OCI-LY1 (cell line): ENCODE data around the gene DNAH14.
"Not testable (repeated sequence)": the region's sequence is repeated elsewhere in the genome, so short reads cannot be mapped to it uniquely, and the experiment has no call there.

ENCODE experiments used
- H2AFZ ChIP-seq: fragments of 200-600 bp; sonication (generic), shearing (Covaris generic); 2 replicates; pipeline ENCODE4 v1.6.0; 2014; ENCODE audit warnings: antibody characterized with exemption, mild to moderate bottlenecking, low read length
- H3F3A ChIP-seq: fragments of 200-600 bp; sonication (generic), shearing (Covaris generic); 2 replicates; pipeline ENCODE4 v1.6.0; 2014; ENCODE audit warnings: mild to moderate bottlenecking, antibody characterized with exemption, low read length, moderate library complexity; ENCODE audit not compliant: insufficient read depth
- H3K27ac ChIP-seq: fragments of 200-600 bp; sonication (generic); 2 replicates; pipeline ENCODE4 v1.5.1; 2014; ENCODE audit warnings: low read length, mixed run types, mild to moderate bottlenecking, low read depth; ENCODE audit not compliant: poor library complexity, severe bottlenecking
- H3K27me3 ChIP-seq: fragments of 200-600 bp; sonication (generic); 2 replicates; pipeline ENCODE4 v1.6.0; 2014; ENCODE audit warnings: antibody characterized with exemption, mild to moderate bottlenecking, low read length, moderate library complexity; ENCODE audit not compliant: insufficient read depth
- H3K36me3 ChIP-seq: fragments of 200-600 bp; sonication (generic); 2 replicates; pipeline ENCODE4 v1.6.1; 2014; ENCODE audit warnings: mild to moderate bottlenecking, antibody characterized with exemption, low read length, moderate library complexity, mixed read lengths; ENCODE audit not compliant: insufficient read depth
- H3K4me1 ChIP-seq: fragments of 200-600 bp; sonication (generic); 2 replicates; pipeline ENCODE4 v1.5.1; 2014; ENCODE audit warnings: mild to moderate bottlenecking, low read length, moderate library complexity; ENCODE audit not compliant: insufficient read depth, severe bottlenecking
- H3K4me2 ChIP-seq: fragments of 200-600 bp; sonication (generic), shearing (Covaris generic); 2 replicates; pipeline ENCODE4 v1.6.1; 2014; ENCODE audit warnings: low read length
- H3K4me3 ChIP-seq: fragments of 200-600 bp; sonication (generic); 2 replicates; pipeline ENCODE4 v1.5.1; 2014; ENCODE audit warnings: low read length, low read depth, mild to moderate bottlenecking, mixed read lengths; ENCODE audit not compliant: poor library complexity, severe bottlenecking
- H3K79me2 ChIP-seq: fragments of 200-600 bp; shearing (Covaris generic); 2 replicates; pipeline ENCODE4 v1.6.1; 2016; ENCODE audit warnings: mixed run types, low read length, mixed read lengths; ENCODE audit not compliant: insufficient read depth
- H3K9ac ChIP-seq: fragments of 200-600 bp; sonication (generic), shearing (Covaris generic); 2 replicates; pipeline ENCODE4 v1.6.1; 2014; ENCODE audit warnings: mild to moderate bottlenecking, low read length, mixed read lengths
- H3K9me2 ChIP-seq: fragments of 200-600 bp; sonication (generic), shearing (Covaris generic); 2 replicates; pipeline ENCODE4 v1.6.1; 2014; ENCODE audit warnings: low read depth, mild to moderate bottlenecking, low read length, mixed read lengths
- H3K9me3 ChIP-seq: fragments of 200-600 bp; shearing (Covaris generic); 2 replicates; pipeline ENCODE4 v1.6.1; 2014; ENCODE audit warnings: low read length, mixed read lengths
- H4K20me1 ChIP-seq: fragments of 200-600 bp; sonication (generic), shearing (Covaris generic); 2 replicates; pipeline ENCODE4 v1.6.0; 2016; ENCODE audit warnings: mild to moderate bottlenecking, low read length; ENCODE audit not compliant: insufficient read depth
- CTCF ChIP-seq: fragments of 200-600 bp; sonication (generic), shearing (Covaris generic); IDR thresholded peaks from 2 replicates; pipeline ENCODE4 v1.5.1; 2017; ENCODE audit warnings: mild to moderate bottlenecking, antibody characterized with exemption, low read length, moderate library complexity, mixed read lengths
- EZH2 ChIP-seq: fragments of 200-600 bp; sonication (generic), shearing (Covaris generic); IDR thresholded peaks from 2 replicates; pipeline ENCODE4 v1.8.0; 2017; ENCODE audit warnings: borderline replicate concordance, mixed run types, mild to moderate bottlenecking, antibody characterized with exemption, low read length, moderate library complexity, mixed read lengths

DNAH14 gene

DNA sequence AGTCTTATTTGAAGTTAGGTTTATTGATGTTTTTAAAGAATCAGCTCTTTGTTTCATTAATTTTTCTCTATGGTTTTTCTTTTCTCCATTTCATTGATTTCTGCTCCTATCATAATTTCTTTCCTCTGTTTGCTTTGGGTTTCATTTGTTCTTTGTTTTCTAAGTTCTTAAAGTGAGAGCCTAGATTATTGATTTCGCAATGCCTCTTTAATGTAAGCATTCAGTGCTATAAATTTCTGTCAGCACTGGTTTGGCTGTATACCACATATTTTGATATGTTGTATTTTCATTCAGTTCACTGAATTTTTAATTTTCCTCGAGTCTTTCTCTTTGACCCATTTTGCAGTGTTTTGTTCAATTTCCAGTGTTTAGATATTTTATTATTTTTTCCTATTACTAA, 68.7 kb downstream of the DNAH14 start:
- no peaks in the 10 kb centered on the region for H3K27me3 ChIP-seq
- no peak overlapping the region for H2AFZ ChIP-seq
- H3K9me2 ChIP-seq, result no peaks in the 10 kb centered on the region
- H3K4me3 ChIP-seq, result no peak overlapping the region
- no peaks in the 10 kb centered on the region for H4K20me1 ChIP-seq
- H3K4me1 ChIP-seq, result no peaks in the 10 kb centered on the region
- H3K9me3 ChIP-seq, result no peaks in the 10 kb centered on the region
- H3F3A ChIP-seq, result no peaks in the 10 kb centered on the region
- H3K4me2 ChIP-seq, result no peak overlapping the region
- no peak overlapping the region for H3K27ac ChIP-seq
- TF ChIP-seq CTCF (no peak), EZH2 (no peak)
- no peaks in the 10 kb centered on the region for H3K36me3 ChIP-seq
- H3K9ac ChIP-seq, result no peak overlapping the region
- no peaks in the 10 kb centered on the region for H3K79me2 ChIP-seq

- no peaks in the 10 kb centered on the region for H4K20me1 ChIP-seq
- no peaks in the 10 kb centered on the region for H3K36me3 ChIP-seq
- TF ChIP-seq CTCF, result peak; percentile 16; the same call in 1 of the 2 replicates
- no peak for TF ChIP-seq EZH2
- H3K27me3 ChIP-seq, result no peaks in the 10 kb centered on the region
- H3K27ac ChIP-seq, result no peak overlapping the region
- H3K4me3 ChIP-seq, result no peak overlapping the region
- no peaks in the 10 kb centered on the region for H3F3A ChIP-seq
- no peak overlapping the region for H3K9ac ChIP-seq
- no peaks in the 10 kb centered on the region for H3K79me2 ChIP-seq
- no peaks in the 10 kb centered on the region for H3K9me3 ChIP-seq
- H2AFZ ChIP-seq, result no peak overlapping the region
- no peak overlapping the region for H3K4me2 ChIP-seq
- no peaks in the 10 kb centered on the region for H3K9me2 ChIP-seq
- no peaks in the 10 kb centered on the region for H3K4me1 ChIP-seq
Measured at GRCh38 chr1:225004396-225004795, 74.9 kb downstream of the DNAH14 start.

DNA sequence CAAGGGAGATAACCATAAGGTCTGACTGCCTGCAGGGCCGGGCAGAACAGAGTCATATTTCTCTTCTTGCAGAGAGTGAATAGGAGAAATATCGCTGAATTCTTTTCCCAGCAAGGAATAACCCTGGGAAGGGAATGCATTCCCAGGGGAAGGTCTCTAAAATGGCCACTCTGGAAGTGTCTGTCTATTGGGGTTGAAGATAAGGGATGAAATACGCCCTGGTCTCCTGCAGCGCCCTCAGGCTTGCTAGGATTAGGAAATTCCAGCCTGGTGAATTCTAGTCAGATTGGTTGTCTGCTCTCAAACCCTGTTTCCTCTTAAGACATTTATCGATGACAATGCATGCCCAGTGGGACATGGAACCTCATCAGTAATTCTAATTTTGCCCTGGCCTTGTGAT, 76.9 kb downstream of the DNAH14 start:
- H3K27ac ChIP-seq, H4K20me1 ChIP-seq, H3K4me2 ChIP-seq, H3K27me3 ChIP-seq, H3K36me3 ChIP-seq, H2AFZ ChIP-seq, H3F3A ChIP-seq, H3K79me2 ChIP-seq, H3K9ac ChIP-seq, H3K9me3 ChIP-seq, H3K9me2 ChIP-seq, H3K4me3 ChIP-seq, H3K4me1 ChIP-seq: not testable (repeated sequence)

DNA sequence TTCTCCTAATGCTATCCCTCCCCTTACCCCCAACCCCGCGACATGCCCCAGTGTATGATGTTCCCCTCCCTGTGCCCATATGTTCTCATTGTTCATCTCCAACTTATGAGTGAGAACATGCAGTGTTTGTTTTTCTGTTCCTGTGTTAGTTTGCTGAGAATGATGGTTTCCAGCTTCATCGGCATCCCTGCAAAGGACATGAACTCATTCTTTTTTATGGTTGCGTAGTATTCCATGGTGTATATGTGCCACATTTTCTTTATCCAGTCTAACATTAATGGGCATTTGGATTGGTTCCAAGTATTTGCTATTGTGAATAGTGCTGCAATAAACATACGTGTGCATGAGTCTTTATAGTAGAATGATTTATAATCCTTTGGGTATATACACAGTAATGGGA, 78.6 kb downstream of the DNAH14 start:
- not testable (repeated sequence) for H3K27ac ChIP-seq, H3K9me2 ChIP-seq, H3K4me1 ChIP-seq, H3K79me2 ChIP-seq, H2AFZ ChIP-seq, H3K27me3 ChIP-seq, H3K4me3 ChIP-seq, H3K9ac ChIP-seq, H3K4me2 ChIP-seq, H3K36me3 ChIP-seq, H4K20me1 ChIP-seq, H3F3A ChIP-seq, H3K9me3 ChIP-seq
